ENCODE measurements around the gene VTCN1. TPM values are rescaled to one million over a fixed set of nuclear protein-coding genes. Genes with fewer than 3 reads are reported as not detected.

VTCN1 gene
- total RNA-seq, 1 donor from 2014 or later: 0.47 TPM

GRCh38 chr1:117210386-117210785, 341 bp downstream of the VTCN1 start:
- no peak for TF ChIP-seq CTCF (conservative IDR thresholded peaks at IDR 0.05)
- Mint-ChIP-seq H3K4me3 (no peak overlapping the region), H3K27ac (ENCODE audit: unreplicated experiment) (no peak overlapping the region)

GRCh38 chr1:117209094-117209493, 1.6 kb downstream of the VTCN1 start:
- no peaks in the 10 kb centered on the region for H3K27me3 Mint-ChIP-seq (ENCODE audit: low read depth)
- H3K9me3 Mint-ChIP-seq: peaks cover 4% of the 10 kb centered on the region
- H3K36me3 Mint-ChIP-seq (ENCODE audit: low read depth): no peaks in the 10 kb centered on the region
- TF ChIP-seq CTCF (conservative IDR thresholded peaks at IDR 0.05): no peak
- no peak overlapping the region for H3K27ac Mint-ChIP-seq (ENCODE audit: unreplicated experiment)
- DNase-seq (ENCODE audit: low read depth, low spot score): no peak
- H3K4me3 Mint-ChIP-seq: no peak overlapping the region
- H3K4me1 Mint-ChIP-seq: peaks cover 13% of the 10 kb centered on the region

More at GRCh38 chr1:117210386-117210785, 341 bp downstream of the VTCN1 start:
- H3K4me1 Mint-ChIP-seq: peaks cover 13% of the 10 kb centered on the region
- H3K27me3 Mint-ChIP-seq (ENCODE audit: low read depth): no peaks in the 10 kb centered on the region
- DNase-seq (ENCODE audit: low read depth, low spot score): no peak
- H3K9me3 Mint-ChIP-seq: peaks cover 4% of the 10 kb centered on the region
- H3K36me3 Mint-ChIP-seq (ENCODE audit: low read depth): peaks cover 3% of the 10 kb centered on the region

- Mint-ChIP-seq H3K9me3 (peaks cover 4% of the 10 kb centered on the region), H3K27me3 (ENCODE audit: low read depth) (no peaks in the 10 kb centered on the region), H3K27ac (ENCODE audit: unreplicated experiment) (peak overlapping the region; percentile 75), H3K4me3 (no peak overlapping the region), H3K36me3 (ENCODE audit: low read depth) (no peaks in the 10 kb centered on the region), H3K4me1 (peaks cover 13% of the 10 kb centered on the region)
- DNase-seq (ENCODE audit: low read depth, low spot score): no peak
- TF ChIP-seq CTCF (conservative IDR thresholded peaks at IDR 0.05): no peak
These were observed 2.1 kb downstream of the VTCN1 start for GRCh38 chr1:117208580-117208979.

- no peak for TF ChIP-seq CTCF (conservative IDR thresholded peaks at IDR 0.05)
- H3K36me3 Mint-ChIP-seq (ENCODE audit: low read depth): no peaks in the 10 kb centered on the region
- DNase-seq (ENCODE audit: low read depth, low spot score): no peak
- H3K27ac Mint-ChIP-seq (ENCODE audit: unreplicated experiment): no peak overlapping the region
- H3K9me3 Mint-ChIP-seq: peaks cover 4% of the 10 kb centered on the region
- H3K27me3 Mint-ChIP-seq (ENCODE audit: low read depth): peaks cover 8% of the 10 kb centered on the region
- H3K4me3 Mint-ChIP-seq: no peak overlapping the region
- peaks cover 13% of the 10 kb centered on the region for H3K4me1 Mint-ChIP-seq
These were observed 5.4 kb downstream of the VTCN1 start for GRCh38 chr1:117205368-117205767.

- Mint-ChIP-seq H3K27me3 (ENCODE audit: low read depth) (peaks cover 8% of the 10 kb centered on the region), H3K27ac (ENCODE audit: unreplicated experiment) (no peak overlapping the region), H3K9me3 (no peaks in the 10 kb centered on the region), H3K4me3 (no peak overlapping the region), H3K36me3 (ENCODE audit: low read depth) (no peaks in the 10 kb centered on the region), H3K4me1 (no peaks in the 10 kb centered on the region)
- no peak for DNase-seq (ENCODE audit: low read depth, low spot score)
- no peak for TF ChIP-seq CTCF (conservative IDR thresholded peaks at IDR 0.05)
These were observed 8.9 kb downstream of the VTCN1 start for GRCh38 chr1:117201808-117202207.

- no peak for DNase-seq (ENCODE audit: low read depth, low spot score)
- Mint-ChIP-seq H3K4me3 (no peak overlapping the region), H3K9me3 (peaks cover 3% of the 10 kb centered on the region), H3K4me1 (no peaks in the 10 kb centered on the region), H3K27ac (ENCODE audit: unreplicated experiment) (no peak overlapping the region), H3K27me3 (ENCODE audit: low read depth) (peaks cover 7% of the 10 kb centered on the region), H3K36me3 (ENCODE audit: low read depth) (no peaks in the 10 kb centered on the region)
- no peak for TF ChIP-seq CTCF (conservative IDR thresholded peaks at IDR 0.05)
These were observed 12.6 kb downstream of the VTCN1 start for GRCh38 chr1:117198097-117198496.
